Measurements from ENCODE around the gene FMNL2.

The FMNL2 gene

DNA sequence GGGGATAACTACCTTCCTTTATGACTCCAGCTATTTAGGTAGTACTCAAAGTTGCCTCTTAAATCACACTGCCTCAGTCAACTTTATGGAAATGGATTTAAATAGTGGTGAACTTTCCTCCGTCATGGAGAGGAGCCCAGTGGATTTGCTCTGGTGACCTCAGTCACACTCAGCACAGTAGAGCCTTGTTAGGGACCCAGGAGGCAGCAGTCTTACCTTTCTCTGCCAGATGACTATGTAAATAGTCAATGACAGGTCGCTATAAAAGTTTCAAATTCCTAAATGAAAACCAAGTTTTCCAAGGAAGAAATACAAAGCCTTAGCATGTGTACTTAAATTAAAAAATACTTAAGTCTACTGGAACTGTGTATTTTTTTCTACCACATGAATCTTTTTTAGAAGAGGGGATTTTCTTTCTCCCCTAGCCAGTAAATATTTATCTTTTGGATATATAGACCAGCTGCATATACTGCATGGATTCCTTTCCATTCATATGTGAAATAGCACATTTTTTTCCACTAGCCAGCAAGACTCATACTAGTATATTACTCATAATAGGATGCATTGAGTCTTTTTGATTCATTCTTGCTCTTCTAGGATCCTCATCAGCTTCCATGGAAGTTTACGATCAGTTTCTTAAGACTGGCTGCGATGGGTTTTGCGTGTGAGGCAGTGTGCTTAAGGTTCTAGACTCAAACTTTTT, 147.1 kb downstream of the FMNL2 start:
- Histone ChIP-seq H3K4me3 (ENCODE audit: low read length) (no peak overlapping the region), H3K4me1 (ENCODE audit: low read length) (no peaks in the 10 kb centered on the region), H2AFZ (ENCODE audit: low read length) (no peak overlapping the region), H3K36me3 (replicated peaks; ENCODE audit: insufficient read depth, low read length) (no peaks in the 10 kb centered on the region), H3K79me2 (ENCODE audit: low read length) (no peaks in the 10 kb centered on the region), H3K9ac (ENCODE audit: low read length) (no peak overlapping the region), H4K20me1 (ENCODE audit: insufficient read depth, low read length) (no peaks in the 10 kb centered on the region), H3K27me3 (replicated peaks; ENCODE audit: insufficient read depth, low read length) (no peaks in the 10 kb centered on the region), H3K4me2 (ENCODE audit: low read depth, low read length) (no peak overlapping the region), H3K9me2 (replicated peaks; ENCODE audit: insufficient read depth, low read length) (no peaks in the 10 kb centered on the region), H3F3A (ENCODE audit: insufficient read depth, low read length) (no peaks in the 10 kb centered on the region), H3K9me3 (replicated peaks; ENCODE audit: insufficient read depth, low read length) (no peaks in the 10 kb centered on the region), H3K27ac (ENCODE audit: low read length) (no peak overlapping the region)
- TF ChIP-seq EZH2phosphoT487 (IDR thresholded peaks at IDR 0.05; ENCODE audit: low read length) (no peak), EZH2 (optimal IDR thresholded peaks at IDR 0.05; ENCODE audit: low read depth, low read length) (no peak)
- TF ChIP-seq, protein P1, sequence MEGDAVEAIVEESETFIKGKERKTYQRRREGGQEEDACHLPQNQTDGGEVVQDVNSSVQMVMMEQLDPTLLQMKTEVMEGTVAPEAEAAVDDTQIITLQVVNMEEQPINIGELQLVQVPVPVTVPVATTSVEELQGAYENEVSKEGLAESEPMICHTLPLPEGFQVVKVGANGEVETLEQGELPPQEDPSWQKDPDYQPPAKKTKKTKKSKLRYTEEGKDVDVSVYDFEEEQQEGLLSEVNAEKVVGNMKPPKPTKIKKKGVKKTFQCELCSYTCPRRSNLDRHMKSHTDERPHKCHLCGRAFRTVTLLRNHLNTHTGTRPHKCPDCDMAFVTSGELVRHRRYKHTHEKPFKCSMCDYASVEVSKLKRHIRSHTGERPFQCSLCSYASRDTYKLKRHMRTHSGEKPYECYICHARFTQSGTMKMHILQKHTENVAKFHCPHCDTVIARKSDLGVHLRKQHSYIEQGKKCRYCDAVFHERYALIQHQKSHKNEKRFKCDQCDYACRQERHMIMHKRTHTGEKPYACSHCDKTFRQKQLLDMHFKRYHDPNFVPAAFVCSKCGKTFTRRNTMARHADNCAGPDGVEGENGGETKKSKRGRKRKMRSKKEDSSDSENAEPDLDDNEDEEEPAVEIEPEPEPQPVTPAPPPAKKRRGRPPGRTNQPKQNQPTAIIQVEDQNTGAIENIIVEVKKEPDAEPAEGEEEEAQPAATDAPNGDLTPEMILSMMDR (IDR thresholded peaks at IDR 0.05; ENCODE audit: low read length) = no peak
- DNase-seq = no peak

DNA sequence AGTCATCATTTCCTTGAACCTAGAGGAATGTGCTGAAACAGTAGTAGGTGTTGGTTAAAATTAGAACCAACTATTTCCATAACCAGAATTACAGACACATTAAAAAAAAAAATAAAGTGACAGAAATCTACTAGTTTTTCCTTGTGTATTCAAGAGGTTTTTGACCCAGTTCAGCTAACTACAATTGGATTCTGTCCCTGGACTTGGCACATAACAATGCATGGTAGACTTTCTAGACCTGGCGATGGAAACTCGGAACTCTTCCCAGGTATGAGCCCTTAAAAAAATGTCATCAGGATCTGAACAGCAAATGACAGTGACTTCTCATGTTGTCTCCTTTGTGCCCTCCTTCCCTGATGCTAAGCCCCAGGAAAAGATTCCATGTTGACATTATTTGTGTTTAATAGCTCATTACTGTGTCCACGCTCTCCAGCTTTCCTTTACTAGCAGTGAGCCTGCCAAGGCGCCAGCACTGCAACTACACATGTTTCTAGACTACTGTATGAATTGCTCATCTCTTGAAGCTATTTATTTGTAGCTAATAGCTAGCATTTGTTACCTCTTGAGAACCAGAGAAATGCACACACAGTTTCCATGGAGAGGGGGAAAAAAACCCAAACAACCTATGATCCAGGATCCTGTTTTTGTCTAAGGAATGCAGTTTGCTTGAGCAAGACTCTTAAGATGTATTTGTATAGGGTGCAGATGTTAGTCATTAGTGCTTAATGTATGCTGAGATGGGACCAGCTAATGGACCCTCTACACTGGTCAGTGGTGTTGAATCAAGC, 148.5 kb downstream of the FMNL2 start:
- H3K79me2 ChIP-seq (ENCODE audit: low read length) = no peaks in the 10 kb centered on the region
- DNase-seq = no peak
- no peak overlapping the region for H2AFZ ChIP-seq (ENCODE audit: low read length)
- TF ChIP-seq, protein P1 (IDR thresholded peaks at IDR 0.05; ENCODE audit: low read length) = no peak
- TF ChIP-seq EZH2phosphoT487 (IDR thresholded peaks at IDR 0.05; ENCODE audit: low read length) (no peak), EZH2 (optimal IDR thresholded peaks at IDR 0.05; ENCODE audit: low read depth, low read length) (no peak)
- no peaks in the 10 kb centered on the region for H3K36me3 ChIP-seq (replicated peaks; ENCODE audit: insufficient read depth, low read length)
- no peaks in the 10 kb centered on the region for H3K27me3 ChIP-seq (replicated peaks; ENCODE audit: insufficient read depth, low read length)
- no peaks in the 10 kb centered on the region for H3K4me1 ChIP-seq (ENCODE audit: low read length)
- H3K9ac ChIP-seq (ENCODE audit: low read length) = no peak overlapping the region
- H3K4me3 ChIP-seq (ENCODE audit: low read length) = no peak overlapping the region
- H3K9me2 ChIP-seq (replicated peaks; ENCODE audit: insufficient read depth, low read length) = no peaks in the 10 kb centered on the region
- H3F3A ChIP-seq (ENCODE audit: insufficient read depth, low read length) = no peaks in the 10 kb centered on the region
- H4K20me1 ChIP-seq (ENCODE audit: insufficient read depth, low read length) = no peaks in the 10 kb centered on the region
- no peak overlapping the region for H3K4me2 ChIP-seq (ENCODE audit: low read depth, low read length)
- H3K27ac ChIP-seq (ENCODE audit: low read length) = no peak overlapping the region
- H3K9me3 ChIP-seq (replicated peaks; ENCODE audit: insufficient read depth, low read length) = no peaks in the 10 kb centered on the region

DNA sequence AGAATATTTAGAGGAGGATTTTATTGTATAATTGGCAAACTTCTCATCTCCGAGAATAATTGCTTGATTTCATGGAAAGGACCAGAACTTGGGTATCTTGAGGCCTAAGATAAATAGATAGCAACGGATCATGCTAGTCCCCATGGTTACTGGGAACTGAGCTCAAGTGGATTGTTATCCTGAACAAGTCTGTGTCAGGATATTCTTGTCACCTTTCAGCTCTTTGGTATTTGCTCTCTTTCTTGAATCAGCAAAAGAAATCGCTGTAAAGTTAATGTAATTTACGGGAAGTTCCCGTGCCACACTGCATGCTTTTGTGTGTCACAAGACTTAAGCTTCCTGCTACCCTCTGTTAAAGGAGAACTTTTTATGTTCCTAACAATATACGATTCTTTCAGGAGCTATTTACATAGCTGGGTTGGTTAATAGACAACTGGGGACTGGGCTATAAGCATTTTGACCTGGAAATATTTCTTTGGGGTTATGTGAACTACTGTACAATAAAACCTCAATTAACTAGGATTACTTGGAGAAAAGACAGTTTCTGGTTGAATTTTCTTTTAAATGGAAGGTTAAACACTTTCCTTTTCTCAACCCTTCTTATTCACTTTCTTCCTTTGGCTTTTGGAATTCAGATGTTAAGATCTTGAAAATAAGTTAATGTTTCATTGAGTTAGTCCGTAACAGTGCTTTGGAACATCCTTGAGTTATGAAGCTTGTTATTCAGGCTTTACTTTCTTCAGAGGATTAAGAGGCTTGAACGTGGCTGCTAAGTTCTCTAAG, 151.2 kb downstream of the FMNL2 start:
- TF ChIP-seq, protein P1 (IDR thresholded peaks at IDR 0.05; ENCODE audit: low read length) = no peak
- TF ChIP-seq EZH2 (optimal IDR thresholded peaks at IDR 0.05; ENCODE audit: low read depth, low read length) (no peak), EZH2phosphoT487 (IDR thresholded peaks at IDR 0.05; ENCODE audit: low read length) (no peak)
- no peak for DNase-seq
- Histone ChIP-seq H3K36me3 (replicated peaks; ENCODE audit: insufficient read depth, low read length) (no peaks in the 10 kb centered on the region), H3K9me2 (replicated peaks; ENCODE audit: insufficient read depth, low read length) (no peaks in the 10 kb centered on the region), H3K79me2 (ENCODE audit: low read length) (no peaks in the 10 kb centered on the region), H3F3A (ENCODE audit: insufficient read depth, low read length) (no peaks in the 10 kb centered on the region), H3K4me3 (ENCODE audit: low read length) (no peak overlapping the region), H4K20me1 (ENCODE audit: insufficient read depth, low read length) (no peaks in the 10 kb centered on the region), H3K27me3 (replicated peaks; ENCODE audit: insufficient read depth, low read length) (no peaks in the 10 kb centered on the region), H2AFZ (ENCODE audit: low read length) (no peak overlapping the region), H3K9ac (ENCODE audit: low read length) (no peak overlapping the region), H3K4me2 (ENCODE audit: low read depth, low read length) (no peak overlapping the region), H3K4me1 (ENCODE audit: low read length) (no peaks in the 10 kb centered on the region), H3K9me3 (replicated peaks; ENCODE audit: insufficient read depth, low read length) (no peaks in the 10 kb centered on the region), H3K27ac (ENCODE audit: low read length) (no peak overlapping the region)

All from MM.1S (cell line).